ENCODE measurements around the gene PRRG4.

- TF ChIP-seq POLR2A (IDR thresholded peaks at IDR 0.05) (no peak), CTCF (IDR thresholded peaks at IDR 0.05) (no peak)
Measured at GRCh38 chr11:32897103-32897502, 67.4 kb downstream of the PRRG4 start.

All from heart left ventricle (tissue), 13 donors.